Medulla oblongata (tissue), 1 donor: ENCODE results near the gene NEK7.
A peak's percentile ranks its signal among the peaks of the same experiment; 100 is the strongest.

Experiments
- DNase-seq: peaks from one replicate; pipeline ENCODE4 v3.0.0-alpha.2; 2015; ENCODE audit errors: extremely low spot score

Gene NEK7

GRCh38 chr1:198143797-198144196 is 13.0 kb upstream of the NEK7 start:
- DNase-seq = no peak

GRCh38 chr1:198147216-198147615 is 9.6 kb upstream of the NEK7 start:
- DNase-seq = no peak

- DNase-seq = no peak
Measured at GRCh38 chr1:198150369-198150768, 6.4 kb upstream of the NEK7 start.

- DNase-seq = no peak
Measured at GRCh38 chr1:198151688-198152087, 5.1 kb upstream of the NEK7 start.

- peak; percentile 39 for DNase-seq
Measured at GRCh38 chr1:198153103-198153502, 3.7 kb upstream of the NEK7 start.

- DNase-seq = peak; percentile 33
Measured at GRCh38 chr1:198153804-198154203, 3.0 kb upstream of the NEK7 start.

GRCh38 chr1:198155253-198155652 is 1.5 kb upstream of the NEK7 start:
- DNase-seq = no peak

GRCh38 chr1:198156111-198156744 is 570 bp upstream of the NEK7 start:
- DNase-seq = peak; percentile 73

- DNase-seq = peak; percentile 98
Measured at GRCh38 chr1:198157241-198157846, 546 bp downstream of the NEK7 start.

- peak; percentile 36 for DNase-seq
Measured at GRCh38 chr1:198157847-198158725, 1.3 kb downstream of the NEK7 start.

- DNase-seq = peak; percentile 94
Measured at GRCh38 chr1:198158735-198159589, 2.2 kb downstream of the NEK7 start.

GRCh38 chr1:198160222-198160621 is 3.4 kb downstream of the NEK7 start:
- DNase-seq = no peak

- DNase-seq = no peak
Measured at GRCh38 chr1:198160946-198161614, 4.3 kb downstream of the NEK7 start.

- DNase-seq = no peak
Measured at GRCh38 chr1:198161718-198162090, 4.9 kb downstream of the NEK7 start.

- DNase-seq = peak; percentile 33
Measured at GRCh38 chr1:198162091-198162767, 5.4 kb downstream of the NEK7 start.

- no peak for DNase-seq
Measured at GRCh38 chr1:198165927-198166647, 9.3 kb downstream of the NEK7 start.

GRCh38 chr1:198166900-198167299 is 10.1 kb downstream of the NEK7 start:
- DNase-seq = no peak

- DNase-seq = no peak
Measured at GRCh38 chr1:198167436-198167934, 10.7 kb downstream of the NEK7 start.

GRCh38 chr1:198168227-198168626 is 11.4 kb downstream of the NEK7 start:
- DNase-seq = no peak

GRCh38 chr1:198169672-198170071 is 12.9 kb downstream of the NEK7 start:
- no peak for DNase-seq
